HG03342 (cell line): ENCODE results near the gene CCDC148.

Experiments used
- ATAC-seq: cut with Tn5 transposase; IDR thresholded peaks from one replicate; pipeline ENCODE4 v1.9.1; 2021; ENCODE audit warnings: mild to moderate bottlenecking, moderate library complexity; ENCODE audit not compliant: unreplicated experiment

CCDC148 gene

DNA sequence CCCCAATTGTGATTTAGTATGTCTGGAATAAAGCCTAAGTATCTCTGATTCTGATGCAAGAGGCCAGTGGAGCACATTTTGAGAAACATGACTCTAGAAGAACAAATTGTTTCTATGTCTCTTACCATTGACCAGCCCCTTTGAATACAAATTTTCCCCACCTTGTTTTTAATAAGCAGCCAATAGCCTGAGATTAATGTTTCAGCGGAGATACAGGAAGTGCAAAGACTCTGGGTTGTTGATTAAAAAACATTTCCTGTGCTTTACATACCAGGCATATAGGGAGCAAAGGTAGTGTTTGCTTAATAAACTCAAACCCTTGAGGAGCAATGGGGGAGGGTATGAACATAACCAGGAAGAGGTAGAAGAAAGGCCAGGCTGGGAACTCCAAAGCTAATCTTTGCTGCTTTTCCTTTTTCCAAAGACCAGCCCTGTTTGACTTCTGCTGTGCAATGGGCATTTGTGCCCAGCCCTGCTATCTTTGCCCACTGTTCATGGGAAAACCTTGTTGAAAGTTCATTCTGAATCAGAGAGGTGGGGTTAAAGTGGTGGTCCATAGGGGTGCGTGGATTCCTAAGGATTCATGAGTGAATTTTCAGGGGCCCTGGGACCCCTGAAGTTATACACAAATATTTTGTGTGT is 325.6 kb downstream of the CCDC148 start:
- ATAC-seq: no peak

DNA sequence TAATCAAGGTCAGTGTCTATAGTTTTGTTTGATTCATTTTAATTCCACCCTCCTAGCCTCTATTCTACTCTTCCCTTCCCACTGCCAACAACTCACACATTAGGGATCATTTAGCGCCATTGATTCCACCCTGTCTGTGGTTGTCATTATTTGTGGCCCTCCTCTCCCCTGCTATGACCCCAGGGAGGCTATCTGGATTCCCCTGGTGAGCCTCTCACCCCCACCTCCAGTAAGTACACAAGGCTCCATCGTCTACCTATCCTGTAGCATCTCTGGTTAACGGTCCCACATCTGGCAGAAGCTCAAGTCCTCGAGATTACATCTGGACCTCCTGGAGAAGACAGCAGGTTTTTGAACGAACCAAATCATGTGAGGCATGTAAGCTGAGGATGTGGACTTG is 327.5 kb downstream of the CCDC148 start:
- ATAC-seq: no peak

DNA sequence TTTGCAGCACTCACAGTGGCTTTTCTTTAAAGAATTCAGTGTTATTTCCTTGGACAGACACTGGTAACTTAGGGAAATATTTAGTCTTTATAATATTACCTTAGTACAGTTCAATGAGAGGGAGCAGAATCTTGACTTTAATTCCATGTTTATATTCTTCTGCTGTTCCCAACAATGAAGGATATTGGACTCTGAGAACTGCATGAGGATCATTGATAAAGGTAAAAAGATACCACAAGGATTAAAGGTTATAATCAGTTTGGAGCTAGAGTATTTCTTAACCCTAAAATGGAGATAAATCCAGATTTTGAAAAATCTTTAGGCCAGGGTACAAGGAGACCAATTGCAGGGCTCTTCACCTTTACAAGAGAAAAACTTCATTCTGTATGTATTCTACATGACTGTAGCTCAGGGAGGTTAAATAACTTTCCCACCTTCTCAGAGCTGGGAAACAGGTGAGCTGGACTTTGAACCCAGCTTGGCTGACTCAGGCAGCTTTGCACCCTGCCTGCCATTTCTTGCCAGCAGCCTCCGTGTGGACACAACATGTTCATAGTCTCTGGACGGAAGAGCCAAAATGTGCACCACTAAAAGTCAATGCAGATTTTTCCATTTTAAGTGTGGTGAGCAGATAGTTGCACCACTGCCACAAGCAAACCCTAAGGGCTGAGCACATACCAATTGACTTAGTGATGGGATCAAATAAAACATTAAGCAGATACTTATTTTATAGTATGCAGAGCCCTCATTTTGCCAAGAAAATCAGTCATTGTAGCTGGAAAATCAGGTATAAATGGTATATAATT is 328.2 kb downstream of the CCDC148 start:
- ATAC-seq: no peak

DNA sequence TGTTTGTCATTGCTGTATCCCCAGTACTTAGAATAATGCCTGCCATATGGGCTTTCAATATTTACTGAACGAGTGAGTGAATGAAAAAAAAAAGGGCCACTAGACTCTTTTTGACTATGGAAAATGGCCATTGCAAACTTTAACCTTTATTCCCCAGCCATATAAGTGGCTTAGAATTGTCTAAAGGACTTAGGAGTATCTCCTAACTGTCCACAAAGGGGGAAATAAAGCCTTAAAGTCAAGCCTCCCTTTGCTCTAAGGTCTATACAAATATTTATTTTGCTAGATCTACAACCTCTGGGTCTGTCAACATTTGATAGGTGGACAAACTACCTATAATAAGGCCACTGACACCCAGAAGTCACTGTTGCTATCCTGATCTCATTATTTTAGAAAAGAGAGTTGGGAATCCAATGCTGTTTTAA is 329.2 kb downstream of the CCDC148 start:
- no peak for ATAC-seq

- no peak for ATAC-seq
Observed at GRCh38 chr2:158125756-158126498, 330.6 kb downstream of the CCDC148 start.

GRCh38 chr2:158124896-158125295 is 331.7 kb downstream of the CCDC148 start:
- no peak for ATAC-seq
